A549 (cell line): Measurements from ENCODE around the gene ANK2. TPM values are rescaled to one million over a fixed set of nuclear protein-coding genes. Genes with fewer than 3 reads are reported as not detected.

ENCODE experiments used
- ATAC-seq, 2 experiments: fragments of 200-7000 bp in 1 of 2; fragments of >200 bp in 1 of 2; cut with Nextera tagmentation in 1 of 2; cut with Tn5 transposase in 1 of 2; 3 replicates each; pipeline versions ENCODE4 v1.8.0 to v1.9.1; 2018 to 2020; ENCODE audit warnings: mild to moderate bottlenecking in 1 of 2, moderate library complexity in 1 of 2
- CTCF ChIA-PET: fragments of 300-600 bp; sonication (Branson Sonifier 250); formaldehyde crosslinking; extraction: SDS; loops from one replicate; lab custom pipeline; 2021; ENCODE audit warnings: antibody characterized with exemption, inconsistent platforms; lab: Yijun Ruan, JAX
- POLR2A ChIA-PET: fragments of 350-600 bp; formaldehyde crosslinking; extraction: SDS; loops from one replicate; lab custom pipeline; 2021; ENCODE audit warnings: antibody characterized with exemption, inconsistent platforms; lab: Yijun Ruan, JAX
- DNase-seq, 2 experiments: peaks; one replicate each; pipeline versions ENCODE4 v3.0.0 to v3.0.0-alpha.2; 2011 to 2016; ENCODE audit warnings: low read depth in 1 of 2, low spot score in 1 of 2
- FAIRE-seq: peaks from 2 replicates; lab custom pipeline; 2011; peaks lifted over from hg19 to GRCh38; lab: Jason Lieb, UNC
- H3K27ac ChIP-seq, 2 experiments: fragments of >200 bp; sonication (Bioruptor Twin); formaldehyde crosslinking; 3 replicates each; pipeline ENCODE4 v1.5.1; 2016 to 2017
- H3K4me1 ChIP-seq: fragments of >200 bp; sonication (Bioruptor Twin); formaldehyde crosslinking; 3 replicates; pipeline ENCODE4 v1.6.1; 2016
- H3K4me2 ChIP-seq: fragments of >200 bp; sonication (Bioruptor Twin); formaldehyde crosslinking; 3 replicates; pipeline ENCODE4 v1.6.1; 2016
- H3K4me3 ChIP-seq: fragments of >200 bp; sonication (Bioruptor Twin); formaldehyde crosslinking; 3 replicates; pipeline ENCODE4 v1.5.1; 2016
- H3K9me3 ChIP-seq: fragments of >200 bp; sonication (Bioruptor Twin); formaldehyde crosslinking; 3 replicates; pipeline ENCODE4 v1.6.1; 2016
- BHLHE40 ChIP-seq: IDR thresholded peaks from 2 replicates; pipeline ENCODE4 v1.6.1; 2012; ENCODE audit warnings: low read depth, low read length, inconsistent platforms
- CBX8 ChIP-seq: fragments of 200-600 bp; sonication (generic); IDR thresholded peaks from 2 replicates; pipeline ENCODE4 v1.6.1; 2016
- CEBPB ChIP-seq, 2 experiments: fragments of >200 bp in 1 of 2; sonication (Bioruptor Twin) in 1 of 2; formaldehyde crosslinking in 1 of 2; IDR thresholded peaks; 2 replicates each; pipeline ENCODE4 v1.6.1; 2012 to 2016
- EHF ChIP-seq: fragments of 250-450 bp; sonication (Bioruptor Pico); IDR thresholded peaks from 2 replicates; pipeline ENCODE4 v1.5.0; 2020; ENCODE audit warnings: mild to moderate bottlenecking
- EP300 ChIP-seq, 2 experiments: fragments of >200 bp; sonication (Bioruptor Twin); formaldehyde crosslinking; IDR thresholded peaks; 2 replicates in 1 of 2; 3 replicates in 1 of 2; pipeline ENCODE4 v1.6.1; 2016 to 2017
- FOSB ChIP-seq: fragments of 250-450 bp; sonication (Bioruptor Pico); IDR thresholded peaks from 2 replicates; pipeline ENCODE4 v1.5.0; 2020; ENCODE audit warnings: mild to moderate bottlenecking, moderate library complexity
- FOXS1 ChIP-seq: fragments of 250-450 bp; sonication (Bioruptor Pico); IDR thresholded peaks from 2 replicates; pipeline ENCODE4 v1.5.0; 2020; ENCODE audit warnings: mild to moderate bottlenecking, moderate library complexity
- HDAC2 ChIP-seq: fragments of 200-600 bp; sonication (generic); IDR thresholded peaks from 2 replicates; pipeline ENCODE4 v1.6.1; 2016
- HOXB5 ChIP-seq: fragments of 250-450 bp; sonication (Bioruptor Pico); IDR thresholded peaks from 2 replicates; pipeline ENCODE4 v1.5.0; 2020; ENCODE audit warnings: mild to moderate bottlenecking, moderate library complexity
- JUN ChIP-seq, 2 experiments: fragments of >200 bp; sonication (Bioruptor Twin); formaldehyde crosslinking; IDR thresholded peaks; 2 replicates in 1 of 2; 3 replicates in 1 of 2; pipeline ENCODE4 v1.6.1; 2016 to 2017
- KDM1A ChIP-seq: fragments of 200-600 bp; sonication (generic); IDR thresholded peaks from 2 replicates; pipeline ENCODE4 v1.6.1; 2016; ENCODE audit warnings: low read depth, mild to moderate bottlenecking
- KDM5A ChIP-seq: fragments of 200-600 bp; sonication (generic); IDR thresholded peaks from 2 replicates; pipeline ENCODE4 v1.6.1; 2016; ENCODE audit warnings: antibody characterized with exemption, mild to moderate bottlenecking
- MYC ChIP-seq: IDR thresholded peaks from 2 replicates; pipeline ENCODE4 v1.6.1; 2012; ENCODE audit warnings: mild to moderate bottlenecking, inconsistent platforms, low read length, improper control_type of control experiment, borderline replicate concordance
- NR3C1 ChIP-seq: fragments of >200 bp; sonication (Bioruptor Twin); formaldehyde crosslinking; IDR thresholded peaks from 3 replicates; pipeline ENCODE4 v1.6.1; 2017
- POLR2AphosphoS2 ChIP-seq: conservative IDR thresholded peaks from 2 replicates; pipeline ENCODE4 v1.6.1; 2012; ENCODE audit warnings: low read length, improper control_type of control experiment, inconsistent platforms
- RAD21 ChIP-seq, 2 experiments: fragments of >200 bp in 1 of 2; sonication (Bioruptor Twin) in 1 of 2; formaldehyde crosslinking in 1 of 2; IDR thresholded peaks in 1 of 2; conservative IDR thresholded peaks in 1 of 2; 2 replicates in 1 of 2; 3 replicates in 1 of 2; pipeline ENCODE4 v1.6.1; 2012 to 2018; ENCODE audit warnings: inconsistent platforms in 1 of 2
- RARB ChIP-seq: fragments of 250-450 bp; sonication (Bioruptor Pico); IDR thresholded peaks from 2 replicates; pipeline ENCODE4 v1.8.0; 2021; ENCODE audit warnings: mild to moderate bottlenecking, moderate library complexity
- RFX5 ChIP-seq: fragments of 450-650 bp; IDR thresholded peaks from 2 replicates; pipeline ENCODE4 v1.7.1; 2014; ENCODE audit warnings: antibody characterized with exemption, mild to moderate bottlenecking, moderate library complexity
- SMC3 ChIP-seq: fragments of >200 bp; sonication (Bioruptor Twin); formaldehyde crosslinking; IDR thresholded peaks from 3 replicates; pipeline ENCODE4 v1.6.1; 2018; ENCODE audit warnings: inconsistent platforms
- TFCP2L1 ChIP-seq: fragments of 250-450 bp; sonication (Bioruptor Pico); IDR thresholded peaks from 2 replicates; pipeline ENCODE4 v1.5.0; 2021; ENCODE audit warnings: mild to moderate bottlenecking
- TP53 ChIP-seq: fragments of 250-450 bp; sonication (Bioruptor Pico); IDR thresholded peaks from 2 replicates; pipeline ENCODE4 v1.5.0; 2021; ENCODE audit warnings: mild to moderate bottlenecking, moderate library complexity
- ZFP36 ChIP-seq: fragments of 450-650 bp; IDR thresholded peaks from 2 replicates; pipeline ENCODE4 v1.6.1; 2014; ENCODE audit warnings: borderline replicate concordance; ENCODE audit not compliant: partially characterized antibody
- ZSCAN20 ChIP-seq: fragments of 250-450 bp; sonication (Bioruptor Pico); IDR thresholded peaks from 2 replicates; pipeline ENCODE4 v1.8.0; 2022; ENCODE audit warnings: mild to moderate bottlenecking, moderate library complexity
- WGBS: methylation state at CpG from one replicate; pipeline ENCODE4 v1.1.6; 2017; ENCODE audit errors: missing lambda C conversion rate; 5-methylcytosine and 5-hydroxymethylcytosine counted together
- polyA plus RNA-seq, 4 experiments: library from polyadenylated mRNA; depleted of rRNA in 3 of 4; stranded (reverse); fragments of >200 nt; fragmentation: RNase III in 1 of 4; extraction: RNeasy Plus Mini Kit Qiagen cat#74134 plus additional on column Dnase treatment in 1 of 4; gene quantifications; 2 replicates in 3 of 4; 3 replicates in 1 of 4; pipeline ENCODE4 v1.2.3, GENCODE V29; 2011 to 2017
- TF ChIP-seq, protein P1 (sequence below): IDR thresholded peaks from 2 replicates; pipeline ENCODE4 v1.6.1; 2012; ENCODE audit warnings: low read depth, borderline replicate concordance
- TF ChIP-seq, protein P2 (sequence below): IDR thresholded peaks from 2 replicates; pipeline ENCODE4 v1.6.1; 2012
- TF ChIP-seq, protein P3 (sequence below): fragments of 200-600 bp; sonication (generic); IDR thresholded peaks from 2 replicates; pipeline ENCODE4 v1.6.1; 2016; ENCODE audit warnings: antibody characterized with exemption, mild to moderate bottlenecking, moderate library complexity
- TF ChIP-seq, protein P4 (sequence below): fragments of >200 bp; sonication (Bioruptor Twin); formaldehyde crosslinking; IDR thresholded peaks from 2 replicates; pipeline ENCODE4 v1.6.1; 2016
- TF ChIP-seq, protein P5 (sequence below): fragments of 150-350 bp; IDR thresholded peaks from 2 replicates; pipeline ENCODE4 v1.6.1; 2014; ENCODE audit warnings: low read depth, mild to moderate bottlenecking, low read length
- TF ChIP-seq, protein P6 (sequence below): fragments of >200 bp; sonication (Bioruptor Twin); formaldehyde crosslinking; IDR thresholded peaks from 3 replicates; pipeline ENCODE4 v1.6.1; 2016
- TF ChIP-seq, protein P7 (sequence below): fragments of 250-450 bp; sonication (Bioruptor Pico); IDR thresholded peaks from 2 replicates; pipeline ENCODE4 v1.5.0; 2020; ENCODE audit warnings: low read depth, mild to moderate bottlenecking, moderate library complexity

The ANK2 gene
- polyA plus RNA-seq, 2 of the 4 experiments (the other 2 are of a cell fraction) = 1.4 to 3.1 TPM

DNA sequence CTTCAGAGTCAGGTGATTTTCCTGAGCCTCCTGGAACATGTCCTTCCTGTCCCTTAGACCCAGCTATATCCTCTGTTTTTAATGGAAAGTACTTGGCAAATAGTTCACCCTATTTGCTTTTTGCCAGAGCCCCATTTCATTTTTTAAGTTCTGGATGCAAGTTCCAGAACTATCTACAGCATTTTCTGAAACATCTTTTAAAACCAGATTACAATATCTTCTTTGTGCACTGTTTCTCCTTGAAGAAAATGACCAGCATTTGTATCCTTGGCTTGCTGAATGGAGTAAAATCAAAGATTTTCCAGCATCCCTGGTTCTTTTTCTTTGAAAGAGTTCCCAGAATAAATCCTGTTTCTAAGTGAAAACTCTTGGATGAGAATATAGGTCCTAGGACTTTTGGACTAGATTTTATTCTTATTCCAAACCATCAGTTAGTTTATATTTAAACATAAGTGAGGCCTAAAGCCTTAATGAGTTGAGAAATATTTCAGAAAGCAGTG lies 224.3 kb downstream of the ANK2 start:
- ATAC-seq (no peak), DNase-seq (no peak), FAIRE-seq (no peak)
- H3K27ac ChIP-seq = no peak overlapping the region
- CTCF ChIA-PET = no interaction called here
- no peaks in the 10 kb centered on the region for H3K4me1 ChIP-seq
- H3K9me3 ChIP-seq = no peaks in the 10 kb centered on the region
- no peak overlapping the region for H3K4me2 ChIP-seq
- TF ChIP-seq EP300 (IDR thresholded peaks at IDR 0.05) (no peak), RAD21 (conservative IDR thresholded peaks at IDR 0.05 in 1 of 2, IDR thresholded peaks at IDR 0.05 in 1 of 2) (no peak), RFX5 (no peak), BHLHE40 (no peak), KDM5A (no peak), FOXS1 (CRISPR knock-in tag) (no peak), CBX8 (no peak), ZSCAN20 (CRISPR knock-in tag) (no peak), HDAC2 (no peak), HOXB5 (CRISPR knock-in tag) (no peak), JUN (IDR thresholded peaks at IDR 0.05) (no peak), EHF (no peak), NR3C1 (no peak), TFCP2L1 (CRISPR knock-in tag) (no peak)
- TF ChIP-seq, protein P1, sequence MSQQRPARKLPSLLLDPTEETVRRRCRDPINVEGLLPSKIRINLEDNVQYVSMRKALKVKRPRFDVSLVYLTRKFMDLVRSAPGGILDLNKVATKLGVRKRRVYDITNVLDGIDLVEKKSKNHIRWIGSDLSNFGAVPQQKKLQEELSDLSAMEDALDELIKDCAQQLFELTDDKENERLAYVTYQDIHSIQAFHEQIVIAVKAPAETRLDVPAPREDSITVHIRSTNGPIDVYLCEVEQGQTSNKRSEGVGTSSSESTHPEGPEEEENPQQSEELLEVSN = no peak
- TF ChIP-seq, protein P2, sequence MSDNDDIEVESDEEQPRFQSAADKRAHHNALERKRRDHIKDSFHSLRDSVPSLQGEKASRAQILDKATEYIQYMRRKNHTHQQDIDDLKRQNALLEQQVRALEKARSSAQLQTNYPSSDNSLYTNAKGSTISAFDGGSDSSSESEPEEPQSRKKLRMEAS = no peak
- TF ChIP-seq, protein P3, sequence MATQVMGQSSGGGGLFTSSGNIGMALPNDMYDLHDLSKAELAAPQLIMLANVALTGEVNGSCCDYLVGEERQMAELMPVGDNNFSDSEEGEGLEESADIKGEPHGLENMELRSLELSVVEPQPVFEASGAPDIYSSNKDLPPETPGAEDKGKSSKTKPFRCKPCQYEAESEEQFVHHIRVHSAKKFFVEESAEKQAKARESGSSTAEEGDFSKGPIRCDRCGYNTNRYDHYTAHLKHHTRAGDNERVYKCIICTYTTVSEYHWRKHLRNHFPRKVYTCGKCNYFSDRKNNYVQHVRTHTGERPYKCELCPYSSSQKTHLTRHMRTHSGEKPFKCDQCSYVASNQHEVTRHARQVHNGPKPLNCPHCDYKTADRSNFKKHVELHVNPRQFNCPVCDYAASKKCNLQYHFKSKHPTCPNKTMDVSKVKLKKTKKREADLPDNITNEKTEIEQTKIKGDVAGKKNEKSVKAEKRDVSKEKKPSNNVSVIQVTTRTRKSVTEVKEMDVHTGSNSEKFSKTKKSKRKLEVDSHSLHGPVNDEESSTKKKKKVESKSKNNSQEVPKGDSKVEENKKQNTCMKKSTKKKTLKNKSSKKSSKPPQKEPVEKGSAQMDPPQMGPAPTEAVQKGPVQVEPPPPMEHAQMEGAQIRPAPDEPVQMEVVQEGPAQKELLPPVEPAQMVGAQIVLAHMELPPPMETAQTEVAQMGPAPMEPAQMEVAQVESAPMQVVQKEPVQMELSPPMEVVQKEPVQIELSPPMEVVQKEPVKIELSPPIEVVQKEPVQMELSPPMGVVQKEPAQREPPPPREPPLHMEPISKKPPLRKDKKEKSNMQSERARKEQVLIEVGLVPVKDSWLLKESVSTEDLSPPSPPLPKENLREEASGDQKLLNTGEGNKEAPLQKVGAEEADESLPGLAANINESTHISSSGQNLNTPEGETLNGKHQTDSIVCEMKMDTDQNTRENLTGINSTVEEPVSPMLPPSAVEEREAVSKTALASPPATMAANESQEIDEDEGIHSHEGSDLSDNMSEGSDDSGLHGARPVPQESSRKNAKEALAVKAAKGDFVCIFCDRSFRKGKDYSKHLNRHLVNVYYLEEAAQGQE = no peak
- POLR2A ChIA-PET = no interaction called here
- no peak overlapping the region for H3K4me3 ChIP-seq

DNA sequence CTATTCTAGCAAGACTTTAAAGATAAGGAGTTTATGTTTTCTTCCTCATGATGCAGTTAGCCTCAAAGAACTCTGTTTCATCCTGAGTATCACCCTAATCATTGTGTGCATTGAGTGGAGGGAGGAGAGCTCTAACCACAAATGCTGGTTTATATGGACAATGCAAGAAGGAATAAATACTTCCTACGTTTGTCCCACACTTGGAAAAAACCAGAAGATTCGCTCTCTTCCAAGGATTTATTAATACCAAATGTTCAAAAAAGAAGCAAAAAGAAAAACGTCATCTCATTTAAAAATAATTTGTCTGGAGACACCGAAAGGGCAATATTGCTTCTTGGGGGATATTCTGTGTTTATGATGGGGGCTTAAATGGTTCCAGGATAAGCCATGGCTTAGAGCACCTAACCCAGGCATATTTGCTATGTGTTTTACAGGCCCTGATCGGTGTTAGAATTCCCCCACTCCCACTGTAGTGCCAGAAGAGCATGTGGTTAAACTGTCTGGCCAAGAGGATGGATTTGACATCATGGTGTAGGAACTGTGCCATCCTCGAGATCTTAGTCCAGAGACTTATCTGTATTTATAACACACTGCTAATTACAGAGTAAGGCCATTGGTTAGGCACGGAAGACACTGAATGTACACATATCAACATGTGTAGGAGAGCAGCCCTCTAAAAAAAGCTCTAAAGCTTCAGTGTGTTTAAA lies 227.2 kb downstream of the ANK2 start:
- no peak for FAIRE-seq
- Histone ChIP-seq H3K27ac (no peak overlapping the region), H3K9me3 (no peaks in the 10 kb centered on the region)
- no peak for DNase-seq
- TF ChIP-seq MYC (no peak), HDAC2 (no peak), KDM1A (no peak), ZSCAN20 (CRISPR knock-in tag) (no peak), FOSB (CRISPR knock-in tag) (no peak), POLR2AphosphoS2 (no peak), RARB (CRISPR knock-in tag) (no peak), ZFP36 (no peak), EHF (no peak), RAD21 (conservative IDR thresholded peaks at IDR 0.05 in 1 of 2, IDR thresholded peaks at IDR 0.05 in 1 of 2) (no peak), CEBPB (IDR thresholded peaks at IDR 0.05) (no peak), SMC3 (no peak), RFX5 (no peak), TP53 (CRISPR knock-in tag) (no peak)
- TF ChIP-seq, protein P4, sequence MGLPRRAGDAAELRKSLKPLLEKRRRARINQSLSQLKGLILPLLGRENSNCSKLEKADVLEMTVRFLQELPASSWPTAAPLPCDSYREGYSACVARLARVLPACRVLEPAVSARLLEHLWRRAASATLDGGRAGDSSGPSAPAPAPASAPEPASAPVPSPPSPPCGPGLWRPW = no peak
- TF ChIP-seq, protein P1 = no peak
- TF ChIP-seq, protein P5, sequence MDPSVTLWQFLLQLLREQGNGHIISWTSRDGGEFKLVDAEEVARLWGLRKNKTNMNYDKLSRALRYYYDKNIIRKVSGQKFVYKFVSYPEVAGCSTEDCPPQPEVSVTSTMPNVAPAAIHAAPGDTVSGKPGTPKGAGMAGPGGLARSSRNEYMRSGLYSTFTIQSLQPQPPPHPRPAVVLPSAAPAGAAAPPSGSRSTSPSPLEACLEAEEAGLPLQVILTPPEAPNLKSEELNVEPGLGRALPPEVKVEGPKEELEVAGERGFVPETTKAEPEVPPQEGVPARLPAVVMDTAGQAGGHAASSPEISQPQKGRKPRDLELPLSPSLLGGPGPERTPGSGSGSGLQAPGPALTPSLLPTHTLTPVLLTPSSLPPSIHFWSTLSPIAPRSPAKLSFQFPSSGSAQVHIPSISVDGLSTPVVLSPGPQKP = no peak
- TF ChIP-seq, protein P6, sequence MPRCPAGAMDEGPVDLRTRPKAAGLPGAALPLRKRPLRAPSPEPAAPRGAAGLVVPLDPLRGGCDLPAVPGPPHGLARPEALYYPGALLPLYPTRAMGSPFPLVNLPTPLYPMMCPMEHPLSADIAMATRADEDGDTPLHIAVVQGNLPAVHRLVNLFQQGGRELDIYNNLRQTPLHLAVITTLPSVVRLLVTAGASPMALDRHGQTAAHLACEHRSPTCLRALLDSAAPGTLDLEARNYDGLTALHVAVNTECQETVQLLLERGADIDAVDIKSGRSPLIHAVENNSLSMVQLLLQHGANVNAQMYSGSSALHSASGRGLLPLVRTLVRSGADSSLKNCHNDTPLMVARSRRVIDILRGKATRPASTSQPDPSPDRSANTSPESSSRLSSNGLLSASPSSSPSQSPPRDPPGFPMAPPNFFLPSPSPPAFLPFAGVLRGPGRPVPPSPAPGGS = no peak
- TF ChIP-seq, protein P7, sequence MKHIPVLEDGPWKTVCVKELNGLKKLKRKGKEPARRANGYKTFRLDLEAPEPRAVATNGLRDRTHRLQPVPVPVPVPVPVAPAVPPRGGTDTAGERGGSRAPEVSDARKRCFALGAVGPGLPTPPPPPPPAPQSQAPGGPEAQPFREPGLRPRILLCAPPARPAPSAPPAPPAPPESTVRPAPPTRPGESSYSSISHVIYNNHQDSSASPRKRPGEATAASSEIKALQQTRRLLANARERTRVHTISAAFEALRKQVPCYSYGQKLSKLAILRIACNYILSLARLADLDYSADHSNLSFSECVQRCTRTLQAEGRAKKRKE (CRISPR knock-in tag) = no peak
- TF ChIP-seq, all 56 proteins: peak for 0
- ChIA-PET CTCF (interaction anchor here (1.6 kb wide), 1 partner anchor 13 kb away, joined by 4 read pairs; no protein-coding TSS in a partner anchor), POLR2A (no interaction called here)
- WGBS = 37% methylated on average over 7 of the region's 7 CpGs
- Histone ChIP-seq H3K4me2 (no peak overlapping the region), H3K4me1 (no peaks in the 10 kb centered on the region), H3K4me3 (no peak overlapping the region)
- no peak for ATAC-seq
